Myometrial cell (primary cell): Measurements from ENCODE around the gene SIRPA. TPM values are rescaled to one million over a fixed set of nuclear protein-coding genes. Genes with fewer than 3 reads are reported as not detected.

Experiments used
- total RNA-seq: library from RNA; depleted of rRNA; stranded (reverse); fragments of >200 nt; gene quantifications from 2 replicates; pipeline ENCODE4 v1.2.3, GENCODE V29; 2015

SIRPA gene
- total RNA-seq: 10.4 and 13.5 TPM in 2 replicates

GRCh38 chr20:1894951-1895673 is at the start of gene SIRPA:
Gene SIRPA (plus strand): TSS chr20:1895407. CDS start chr20:1895448, 41 bp downstream.

Other genes with a start within 250 kb of the SIRPA start
- not detected in 2 replicates for gene SIRPG, start 237.6 kb upstream of the SIRPA start, total RNA-seq
- not detected in 2 replicates for gene PDYN, start 98.7 kb downstream of the SIRPA start, total RNA-seq
- 8.4 and 11.7 TPM in 2 replicates for gene STK35, start 206.4 kb downstream of the SIRPA start, total RNA-seq